Measurements from ENCODE around the gene ACTL8. TPM values are rescaled to one million over a fixed set of nuclear protein-coding genes. Genes with fewer than 3 reads are reported as not detected.
A peak's percentile ranks its signal among the peaks of the same experiment; 100 is the strongest.

The ACTL8 gene
- total RNA-seq, 1 donor from 2014 or later: not detected

- peaks cover 4% of the 10 kb centered on the region for H3K9me3 Mint-ChIP-seq
- H3K27me3 Mint-ChIP-seq: no peaks in the 10 kb centered on the region
- no peaks in the 10 kb centered on the region for H3K4me1 Mint-ChIP-seq
- H3K4me3 Mint-ChIP-seq: no peak overlapping the region
- intact Hi-C loops (cut with micrococcal nuclease): no loop called here
- H3K36me3 Mint-ChIP-seq (ENCODE audit: low read depth): no peaks in the 10 kb centered on the region
- DNase-seq: no peak
- no peak overlapping the region for H3K27ac Mint-ChIP-seq
Observed at GRCh38 chr1:17816511-17816910, 61.4 kb downstream of the ACTL8 start.

GRCh38 chr1:17819129-17819802, 64.1 kb downstream of the ACTL8 start:
- peaks cover 4% of the 10 kb centered on the region for H3K9me3 Mint-ChIP-seq
- intact Hi-C loops (cut with micrococcal nuclease): no loop called here
- no peaks in the 10 kb centered on the region for H3K4me1 Mint-ChIP-seq
- H3K36me3 Mint-ChIP-seq (ENCODE audit: low read depth): no peaks in the 10 kb centered on the region
- peaks cover 1% of the 10 kb centered on the region for H3K27me3 Mint-ChIP-seq
- no peak for DNase-seq
- H3K27ac Mint-ChIP-seq: no peak overlapping the region
- H3K4me3 Mint-ChIP-seq: no peak overlapping the region

- intact Hi-C loops (cut with micrococcal nuclease): no loop called here
- H3K27ac Mint-ChIP-seq: no peak overlapping the region
- no peak for DNase-seq
- no peaks in the 10 kb centered on the region for H3K4me1 Mint-ChIP-seq
- no peak overlapping the region for H3K4me3 Mint-ChIP-seq
- H3K27me3 Mint-ChIP-seq: peaks cover 1% of the 10 kb centered on the region
- H3K36me3 Mint-ChIP-seq (ENCODE audit: low read depth): no peaks in the 10 kb centered on the region
- peaks cover 4% of the 10 kb centered on the region for H3K9me3 Mint-ChIP-seq
Observed at GRCh38 chr1:17820198-17820597, 65.1 kb downstream of the ACTL8 start.

GRCh38 chr1:17822741-17823426, 67.8 kb downstream of the ACTL8 start:
- intact Hi-C loops (cut with micrococcal nuclease): no loop called here
- H3K27ac Mint-ChIP-seq: no peak overlapping the region
- H3K9me3 Mint-ChIP-seq: no peaks in the 10 kb centered on the region
- H3K27me3 Mint-ChIP-seq: peaks cover 1% of the 10 kb centered on the region
- no peak for DNase-seq
- H3K4me3 Mint-ChIP-seq: no peak overlapping the region
- H3K36me3 Mint-ChIP-seq (ENCODE audit: low read depth): no peaks in the 10 kb centered on the region
- H3K4me1 Mint-ChIP-seq: no peaks in the 10 kb centered on the region

GRCh38 chr1:17825273-17826164, 70.4 kb downstream of the ACTL8 start:
- DNase-seq: no peak
- Mint-ChIP-seq H3K4me1 (no peaks in the 10 kb centered on the region), H3K36me3 (ENCODE audit: low read depth) (no peaks in the 10 kb centered on the region), H3K27me3 (peaks cover 1% of the 10 kb centered on the region), H3K27ac (no peak overlapping the region), H3K4me3 (no peak overlapping the region), H3K9me3 (no peaks in the 10 kb centered on the region)
- intact Hi-C loops (cut with micrococcal nuclease): no loop called here

- Mint-ChIP-seq H3K27me3 (peaks cover 1% of the 10 kb centered on the region), H3K36me3 (ENCODE audit: low read depth) (no peaks in the 10 kb centered on the region), H3K4me1 (no peaks in the 10 kb centered on the region), H3K9me3 (no peaks in the 10 kb centered on the region), H3K4me3 (no peak overlapping the region), H3K27ac (no peak overlapping the region)
- DNase-seq: peak; percentile 64
- intact Hi-C loops (cut with micrococcal nuclease): no loop called here
Observed at GRCh38 chr1:17826165-17826488, 71.0 kb downstream of the ACTL8 start.

- H3K36me3 Mint-ChIP-seq (ENCODE audit: low read depth): no peaks in the 10 kb centered on the region
- intact Hi-C loops (cut with micrococcal nuclease): no loop called here
- no peak for DNase-seq
- no peaks in the 10 kb centered on the region for H3K4me1 Mint-ChIP-seq
- no peaks in the 10 kb centered on the region for H3K9me3 Mint-ChIP-seq
- no peaks in the 10 kb centered on the region for H3K27me3 Mint-ChIP-seq
- no peak overlapping the region for H3K27ac Mint-ChIP-seq
- no peak overlapping the region for H3K4me3 Mint-ChIP-seq
Observed at GRCh38 chr1:17828991-17829390, 73.9 kb downstream of the ACTL8 start.

GRCh38 chr1:17829579-17829978, 74.4 kb downstream of the ACTL8 start:
- H3K9me3 Mint-ChIP-seq: no peaks in the 10 kb centered on the region
- H3K27ac Mint-ChIP-seq: no peak overlapping the region
- intact Hi-C loops (cut with micrococcal nuclease): no loop called here
- no peaks in the 10 kb centered on the region for H3K4me1 Mint-ChIP-seq
- no peak for DNase-seq
- no peaks in the 10 kb centered on the region for H3K36me3 Mint-ChIP-seq (ENCODE audit: low read depth)
- H3K4me3 Mint-ChIP-seq: no peak overlapping the region
- H3K27me3 Mint-ChIP-seq: no peaks in the 10 kb centered on the region

- H3K27me3 Mint-ChIP-seq: no peaks in the 10 kb centered on the region
- H3K4me3 Mint-ChIP-seq: no peak overlapping the region
- no peaks in the 10 kb centered on the region for H3K4me1 Mint-ChIP-seq
- DNase-seq: peak; percentile 69
- H3K27ac Mint-ChIP-seq: no peak overlapping the region
- no peaks in the 10 kb centered on the region for H3K9me3 Mint-ChIP-seq
- intact Hi-C loops (cut with micrococcal nuclease): no loop called here
- H3K36me3 Mint-ChIP-seq (ENCODE audit: low read depth): no peaks in the 10 kb centered on the region
Observed at GRCh38 chr1:17831597-17831996, 76.5 kb downstream of the ACTL8 start.

- Mint-ChIP-seq H3K36me3 (ENCODE audit: low read depth) (no peaks in the 10 kb centered on the region), H3K27ac (no peak overlapping the region), H3K9me3 (no peaks in the 10 kb centered on the region), H3K4me1 (no peaks in the 10 kb centered on the region), H3K27me3 (no peaks in the 10 kb centered on the region), H3K4me3 (no peak overlapping the region)
- no peak for DNase-seq
- intact Hi-C loops (cut with micrococcal nuclease): no loop called here
Observed at GRCh38 chr1:17833661-17834501, 78.7 kb downstream of the ACTL8 start.

- no peaks in the 10 kb centered on the region for H3K36me3 Mint-ChIP-seq (ENCODE audit: low read depth)
Observed at GRCh38 chr1:17834561-17835100, 79.5 kb downstream of the ACTL8 start.

GRCh38 chr1:17837233-17838030, 82.3 kb downstream of the ACTL8 start:
- H3K9me3 Mint-ChIP-seq: no peaks in the 10 kb centered on the region

More at GRCh38 chr1:17834561-17835100, 79.5 kb downstream of the ACTL8 start:
- no peak overlapping the region for H3K27ac Mint-ChIP-seq
- no peak for DNase-seq
- H3K4me3 Mint-ChIP-seq: no peak overlapping the region
- H3K27me3 Mint-ChIP-seq: no peaks in the 10 kb centered on the region
- H3K4me1 Mint-ChIP-seq: no peaks in the 10 kb centered on the region
- no peaks in the 10 kb centered on the region for H3K9me3 Mint-ChIP-seq
- intact Hi-C loops (cut with micrococcal nuclease): no loop called here

More at GRCh38 chr1:17837233-17838030, 82.3 kb downstream of the ACTL8 start:
- DNase-seq: no peak
- Mint-ChIP-seq H3K4me1 (no peaks in the 10 kb centered on the region), H3K27ac (no peak overlapping the region), H3K27me3 (no peaks in the 10 kb centered on the region), H3K4me3 (no peak overlapping the region), H3K36me3 (ENCODE audit: low read depth) (no peaks in the 10 kb centered on the region)
- intact Hi-C loops (cut with micrococcal nuclease): no loop called here
